Amniotic stem cell (primary cell): Measurements from ENCODE around the gene UBA6.

ENCODE experiments used
- DNase-seq: peaks from one replicate; lab custom pipeline; 2025; lab: John Stamatoyannopoulos, UW

Gene UBA6

DNA sequence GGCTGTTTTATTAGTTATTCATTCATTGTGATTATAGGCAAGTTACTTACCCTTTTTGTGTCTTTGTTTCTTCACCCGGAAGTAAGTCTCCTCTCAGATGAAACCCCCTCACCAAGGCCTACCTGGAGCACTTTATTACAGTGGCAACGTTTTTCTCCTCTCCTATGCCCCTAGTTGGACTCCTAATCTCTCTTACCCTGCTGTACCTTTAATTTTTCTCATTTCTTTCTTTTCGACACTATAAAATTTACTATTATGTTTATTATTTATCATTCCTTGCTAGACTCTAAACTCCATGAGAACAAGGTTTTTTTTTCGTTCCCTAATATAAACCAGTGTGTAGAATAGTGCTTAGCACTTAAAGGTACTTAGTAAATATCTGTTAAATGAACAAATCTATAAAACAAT is 124.9 kb downstream of the UBA6 start:
- no peak for DNase-seq

- DNase-seq, result no peak
Measured at GRCh38 chr4:67575232-67576058, 125.5 kb downstream of the UBA6 start.

GRCh38 chr4:67573193-67573592 is 127.8 kb downstream of the UBA6 start:
- DNase-seq, result no peak

- no peak for DNase-seq
Measured at GRCh38 chr4:67571975-67572374, 129.0 kb downstream of the UBA6 start.

DNA sequence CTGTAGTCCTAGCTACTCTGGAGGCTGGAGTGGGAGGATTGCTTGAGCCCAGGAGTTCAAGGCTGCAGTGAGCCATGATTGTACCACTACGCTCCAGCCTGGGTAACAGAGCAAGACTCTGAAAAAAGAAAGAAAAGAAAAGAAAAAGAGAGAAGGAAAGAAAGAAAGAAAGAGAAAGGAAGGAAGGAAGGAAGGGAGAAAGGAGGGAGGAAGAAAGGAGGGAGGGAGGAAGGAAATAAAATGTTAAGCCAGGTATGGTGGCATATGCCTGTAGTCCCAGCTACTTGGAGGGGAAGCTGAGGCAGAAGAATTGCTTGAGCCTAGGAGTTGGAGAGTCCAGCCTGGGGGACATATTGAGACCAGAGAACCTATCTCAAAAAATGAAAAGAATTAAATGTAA is 130.4 kb downstream of the UBA6 start:
- DNase-seq, result no peak

- no peak for DNase-seq
Measured at GRCh38 chr4:67568820-67569219, 132.1 kb downstream of the UBA6 start.

GRCh38 chr4:67566335-67566734 is 134.6 kb downstream of the UBA6 start:
- no peak for DNase-seq

GRCh38 chr4:67565284-67565683 is 135.7 kb downstream of the UBA6 start:
- no peak for DNase-seq
